Activated naive CD8-positive, alpha-beta T cell treated with anti-CD3 and anti-CD28 coated beads, Interleukin-2, amount 10 ng/mL, durations not matched to agents 7 days and 5 days (primary cell): Measurements from ENCODE around the gene CRISP1. TPM values are rescaled to one million over a fixed set of nuclear protein-coding genes. Genes with fewer than 3 reads are reported as not detected.
"Not testable (repeated sequence)": the region's sequence is repeated elsewhere in the genome, so short reads cannot be mapped to it uniquely, and the experiment has no call there.

ENCODE experiments used
- ATAC-seq: fragments of 150-1000 bp; cut with Tn5 transposase; one replicate; pipeline ENCODE4 v1.10.0; 2021; ENCODE audit warnings: low read depth, moderate library complexity
- POLR2A ChIA-PET: fragments of 350-600 bp; sonication (Branson Sonifier 250); formaldehyde crosslinking; loops from one replicate; lab custom pipeline; 2021; ENCODE audit warnings: antibody characterized with exemption; lab: Charles Lee
- DNase-seq: peaks from one replicate; pipeline ENCODE4 v3.0.0; 2021
- H3K27ac Mint-ChIP-seq: one replicate; pipeline ENCODE4 v1.8.0; 2022; ENCODE audit warnings: mild to moderate bottlenecking, mixed read lengths
- H3K27me3 Mint-ChIP-seq: one replicate; pipeline ENCODE4 v1.8.0; 2022; ENCODE audit warnings: mild to moderate bottlenecking, moderate library complexity, mixed read lengths
- H3K36me3 Mint-ChIP-seq: one replicate; pipeline ENCODE4 v1.8.0; 2021; ENCODE audit warnings: mild to moderate bottlenecking, mixed read lengths
- H3K4me1 Mint-ChIP-seq: one replicate; pipeline ENCODE4 v1.8.0; 2021; ENCODE audit warnings: mixed read lengths
- H3K4me3 Mint-ChIP-seq: one replicate; pipeline ENCODE4 v1.8.0; 2022; ENCODE audit warnings: mild to moderate bottlenecking, moderate library complexity, mixed read lengths
- H3K9me3 Mint-ChIP-seq: one replicate; pipeline ENCODE4 v1.8.0; 2021; ENCODE audit warnings: mixed read lengths
- total RNA-seq, 2 experiments: library from RNA; stranded (reverse); gene quantifications; one replicate each; pipeline ENCODE4 v1.2.3, GENCODE V29; 2021

Gene CRISP1, protein sequence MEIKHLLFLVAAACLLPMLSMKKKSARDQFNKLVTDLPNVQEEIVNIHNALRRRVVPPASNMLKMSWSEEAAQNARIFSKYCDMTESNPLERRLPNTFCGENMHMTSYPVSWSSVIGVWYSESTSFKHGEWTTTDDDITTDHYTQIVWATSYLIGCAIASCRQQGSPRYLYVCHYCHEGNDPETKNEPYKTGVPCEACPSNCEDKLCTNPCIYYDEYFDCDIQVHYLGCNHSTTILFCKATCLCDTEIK
- not detected for total RNA-seq

DNA sequence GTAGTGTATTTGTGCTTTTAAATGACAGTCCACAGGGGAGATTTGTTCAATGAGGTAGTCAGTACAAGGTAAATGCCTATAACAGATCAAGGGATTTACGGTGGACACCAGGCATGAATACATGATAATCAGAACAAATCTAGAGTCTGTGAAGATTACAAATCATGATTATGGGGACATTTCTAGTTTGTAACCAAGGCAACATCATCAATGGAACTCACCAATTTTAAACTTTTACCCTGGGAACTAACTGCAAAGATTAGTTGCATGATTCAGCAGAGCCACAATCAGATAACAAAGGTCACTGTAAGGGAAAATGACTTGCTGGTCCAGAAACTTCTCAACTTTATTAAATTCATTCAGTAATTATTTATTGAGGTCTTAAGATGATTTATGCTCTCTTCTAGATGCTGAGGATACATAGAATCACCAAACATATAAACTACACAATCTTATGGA is at the start of gene CRISP1:
Gene CRISP1 (minus strand): TSS at position 51 of the 459 bp plus-strand sequence. CDS start 9,135 bp downstream, outside the sequence.
- no peaks in the 10 kb centered on the region for H3K4me1 Mint-ChIP-seq
- H3K27me3 Mint-ChIP-seq = no peaks in the 10 kb centered on the region
- ATAC-seq = no peak
- no peak within 1 kb of the TSS for H3K27ac Mint-ChIP-seq
- H3K9me3 Mint-ChIP-seq = peaks cover 3% of the 10 kb centered on the region
- DNase-seq = no peak
- no peak within 1 kb of the TSS for H3K4me3 Mint-ChIP-seq
- POLR2A ChIA-PET = no interaction called here
- H3K36me3 Mint-ChIP-seq = no peaks in the 10 kb centered on the region

DNA sequence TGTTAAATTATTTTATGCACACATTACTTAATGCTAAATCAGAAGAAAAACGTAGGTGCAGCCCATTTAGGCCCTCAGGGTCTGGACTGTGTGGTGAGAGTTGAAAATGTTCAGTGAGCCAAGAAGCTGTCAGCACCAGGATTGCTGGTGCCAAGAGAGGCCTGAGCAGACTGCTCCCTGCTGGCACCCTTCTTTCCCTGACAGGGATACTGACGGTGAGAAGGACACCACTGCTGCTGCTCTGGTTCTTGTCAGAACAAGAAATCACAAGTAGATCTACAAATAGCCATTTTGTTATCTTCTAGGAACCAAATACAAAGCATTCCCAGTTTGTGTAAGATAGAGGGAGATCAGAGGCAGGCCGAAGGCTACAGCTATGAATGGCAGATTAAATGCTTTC is 48.7 kb upstream of the CRISP1 start:
- DNase-seq = no peak
- no peak overlapping the region for H3K27ac Mint-ChIP-seq
- H3K36me3 Mint-ChIP-seq = no peaks in the 10 kb centered on the region
- H3K4me3 Mint-ChIP-seq = no peak overlapping the region
- H3K9me3 Mint-ChIP-seq = no peaks in the 10 kb centered on the region
- POLR2A ChIA-PET = no interaction called here
- no peaks in the 10 kb centered on the region for H3K27me3 Mint-ChIP-seq
- ATAC-seq = no peak
- H3K4me1 Mint-ChIP-seq = no peaks in the 10 kb centered on the region

DNA sequence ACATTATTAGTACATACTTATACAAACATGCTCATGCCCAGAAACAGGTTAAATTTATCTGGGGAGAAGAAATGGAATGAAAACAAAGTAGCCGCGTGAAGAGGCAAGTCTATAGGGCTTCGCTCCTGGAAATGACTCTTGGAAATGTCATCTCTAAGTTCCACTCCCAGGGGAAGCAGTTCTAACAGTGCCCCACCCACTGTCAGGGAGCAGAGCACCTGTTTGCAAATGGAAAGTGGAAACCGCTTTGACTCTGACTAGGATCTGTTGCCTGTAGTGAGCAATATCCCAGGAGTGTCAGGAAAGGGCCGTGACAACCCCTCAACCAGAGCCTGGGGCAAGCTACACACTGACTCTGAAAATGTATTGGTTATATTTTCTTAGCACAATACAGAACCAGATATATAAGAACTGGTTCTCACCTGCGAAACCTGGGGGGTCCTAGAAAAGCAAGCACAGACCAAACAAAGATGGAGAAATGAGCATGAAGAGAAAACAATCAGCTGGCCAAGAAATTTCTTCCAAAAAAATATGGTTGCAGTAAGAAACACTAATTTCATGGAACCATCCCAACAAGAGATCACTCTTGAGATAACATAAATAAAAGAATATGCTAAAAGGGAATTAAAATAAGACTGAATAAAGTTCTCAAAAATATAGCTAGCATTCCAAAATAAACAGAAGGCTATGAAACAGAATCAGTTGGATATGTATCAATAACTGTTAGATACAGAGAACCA is 47.5 kb upstream of the CRISP1 start:
- POLR2A ChIA-PET = no interaction called here
- no peak overlapping the region for H3K4me3 Mint-ChIP-seq

DNA sequence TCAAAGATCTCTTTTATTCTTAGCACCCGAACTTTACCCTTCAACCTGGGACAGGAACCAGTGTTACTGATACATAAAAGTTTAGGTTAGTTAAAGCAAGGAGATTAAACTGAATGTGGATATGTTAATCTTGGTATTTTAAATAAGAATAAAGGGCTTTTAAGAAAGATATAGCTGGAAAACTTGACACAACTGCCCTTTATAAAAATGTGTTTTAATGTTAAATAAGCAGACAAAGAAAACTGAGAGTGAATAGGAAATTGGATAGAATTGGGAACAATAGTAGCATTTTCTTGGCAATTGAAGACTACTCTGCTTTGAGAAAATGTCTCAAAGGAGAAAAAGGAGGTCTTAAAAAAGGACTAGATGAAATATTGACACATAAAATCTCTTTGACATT is 45.9 kb upstream of the CRISP1 start:
- no peak for ATAC-seq
- H3K4me1 Mint-ChIP-seq = no peaks in the 10 kb centered on the region

More for the DNA sequence above, 47.5 kb upstream of the CRISP1 start:
- H3K9me3 Mint-ChIP-seq = no peaks in the 10 kb centered on the region
- H3K27me3 Mint-ChIP-seq = no peaks in the 10 kb centered on the region
- H3K27ac Mint-ChIP-seq = no peak overlapping the region
- no peak for DNase-seq
- no peak for ATAC-seq
- no peaks in the 10 kb centered on the region for H3K4me1 Mint-ChIP-seq
- no peaks in the 10 kb centered on the region for H3K36me3 Mint-ChIP-seq

DNA sequence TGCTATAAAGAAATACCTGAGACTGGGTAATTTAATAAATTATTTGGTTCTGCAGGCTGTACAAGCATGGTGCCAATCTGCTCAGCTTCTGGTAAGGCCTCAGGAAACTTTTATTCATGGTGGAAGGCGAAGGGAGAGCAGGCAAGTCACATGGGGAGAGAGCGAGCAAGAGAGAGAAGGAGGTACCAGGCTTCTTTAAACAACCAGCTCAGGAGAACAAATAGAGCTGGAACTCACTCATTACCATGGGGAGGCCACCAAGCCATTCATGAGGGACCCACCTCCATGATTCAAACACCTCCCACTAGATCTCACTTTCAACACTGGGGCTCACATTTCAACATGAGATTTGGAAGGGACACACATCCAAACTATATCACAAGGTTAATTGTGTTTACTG is 44.9 kb upstream of the CRISP1 start:
- no peak overlapping the region for H3K4me3 Mint-ChIP-seq
- no peak overlapping the region for H3K27ac Mint-ChIP-seq
- no peaks in the 10 kb centered on the region for H3K27me3 Mint-ChIP-seq
- POLR2A ChIA-PET = no interaction called here
- H3K4me1 Mint-ChIP-seq = no peaks in the 10 kb centered on the region
- no peak for DNase-seq
- no peak for ATAC-seq
- H3K9me3 Mint-ChIP-seq = no peaks in the 10 kb centered on the region
- H3K36me3 Mint-ChIP-seq = no peaks in the 10 kb centered on the region

More for the DNA sequence above, 45.9 kb upstream of the CRISP1 start:
- POLR2A ChIA-PET = no interaction called here
- Mint-ChIP-seq H3K36me3 (no peaks in the 10 kb centered on the region), H3K9me3 (no peaks in the 10 kb centered on the region), H3K4me3 (no peak overlapping the region), H3K27ac (no peak overlapping the region), H3K27me3 (no peaks in the 10 kb centered on the region)
- no peak for DNase-seq

DNA sequence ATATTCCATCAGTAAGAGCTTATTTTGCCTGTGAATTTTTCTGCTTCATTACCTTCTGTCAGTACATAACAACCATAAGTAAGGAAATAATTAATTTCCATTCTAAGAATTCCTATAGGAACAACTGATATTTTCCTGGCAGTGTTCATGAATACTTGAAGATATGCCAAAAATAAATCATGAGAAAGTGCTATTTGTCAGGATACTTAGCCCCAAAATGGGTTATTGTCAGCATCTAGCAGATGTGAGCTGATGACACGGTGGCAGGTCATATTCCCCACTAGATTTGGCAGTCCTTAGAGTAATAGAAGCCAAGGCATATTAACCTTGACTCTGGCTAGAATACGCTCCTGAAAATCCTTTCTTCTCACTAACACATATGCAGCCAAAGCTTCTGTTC is 43.2 kb upstream of the CRISP1 start:
- Mint-ChIP-seq H3K9me3 (no peaks in the 10 kb centered on the region), H3K27me3 (no peaks in the 10 kb centered on the region), H3K4me1 (no peaks in the 10 kb centered on the region), H3K36me3 (no peaks in the 10 kb centered on the region), H3K27ac (no peak overlapping the region), H3K4me3 (no peak overlapping the region)
- POLR2A ChIA-PET = no interaction called here
- ATAC-seq (no peak), DNase-seq (no peak)

DNA sequence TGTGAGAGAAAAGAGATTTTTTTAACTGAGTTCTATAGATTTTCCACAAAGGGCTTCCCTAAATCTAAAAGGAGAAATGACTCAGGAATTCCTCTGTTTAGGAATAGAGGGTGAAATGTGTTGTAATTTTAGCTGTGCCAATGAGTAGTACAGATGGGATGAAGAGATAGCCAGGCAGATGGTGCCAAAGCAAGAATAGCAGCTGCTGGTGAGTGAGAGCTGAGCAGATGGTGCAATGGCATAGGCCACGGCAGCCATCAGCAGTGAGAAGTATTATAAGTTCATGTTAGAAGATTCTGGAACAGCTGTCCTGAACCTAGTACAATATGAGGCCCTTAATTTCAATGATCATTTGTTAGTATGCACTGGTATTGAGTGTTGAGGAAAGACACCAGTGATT is 40.2 kb upstream of the CRISP1 start:
- DNase-seq = no peak
- H3K4me3 Mint-ChIP-seq = no peak overlapping the region
- no peak for ATAC-seq
- no peak overlapping the region for H3K27ac Mint-ChIP-seq
- H3K36me3 Mint-ChIP-seq = no peaks in the 10 kb centered on the region
- POLR2A ChIA-PET = no interaction called here
- no peaks in the 10 kb centered on the region for H3K27me3 Mint-ChIP-seq
- H3K9me3 Mint-ChIP-seq = no peaks in the 10 kb centered on the region
- no peaks in the 10 kb centered on the region for H3K4me1 Mint-ChIP-seq

DNA sequence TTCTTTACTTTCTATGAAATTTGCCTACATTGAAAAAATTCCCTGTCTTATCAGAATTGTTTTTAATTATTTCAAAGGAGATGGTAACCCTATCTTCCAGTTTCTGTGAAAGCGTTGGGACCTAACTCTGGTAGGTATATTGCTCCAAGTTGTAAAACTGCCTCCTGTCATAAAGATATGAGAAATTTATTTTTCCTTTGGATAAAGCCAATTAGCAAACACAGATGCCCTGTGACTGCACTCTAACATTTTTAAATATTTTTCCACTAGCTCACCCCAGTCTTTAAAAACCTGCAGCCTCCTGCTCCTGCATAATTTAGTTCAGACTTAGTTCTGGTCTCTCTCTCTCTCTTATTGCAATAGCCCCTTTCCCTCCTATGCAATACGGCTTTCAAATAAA is 39.0 kb upstream of the CRISP1 start:
- Mint-ChIP-seq H3K9me3 (no peaks in the 10 kb centered on the region), H3K27me3 (no peaks in the 10 kb centered on the region), H3K36me3 (no peaks in the 10 kb centered on the region), H3K4me1 (no peaks in the 10 kb centered on the region), H3K27ac (no peak overlapping the region), H3K4me3 (no peak overlapping the region)
- no peak for ATAC-seq
- DNase-seq = no peak
- POLR2A ChIA-PET = no interaction called here

DNA sequence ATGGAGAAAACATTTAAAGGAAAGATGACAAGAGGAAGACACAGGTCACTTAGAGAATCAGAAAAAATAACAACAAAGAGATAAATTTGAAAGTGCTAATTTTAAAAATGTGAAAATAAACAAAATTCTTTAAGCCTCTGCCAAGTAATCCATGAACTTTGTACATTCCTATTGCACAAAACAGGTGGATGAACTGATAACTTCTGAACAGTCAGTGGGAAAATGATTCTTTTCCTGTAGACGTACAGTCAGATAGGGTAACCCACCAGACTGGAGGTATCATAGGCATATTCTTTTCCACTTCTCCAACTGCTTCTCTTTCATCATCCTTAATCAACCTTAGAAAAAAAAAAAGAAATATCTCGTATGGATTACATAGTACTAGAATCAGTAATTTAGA is 36.5 kb upstream of the CRISP1 start:
- no peak for DNase-seq
- Mint-ChIP-seq H3K9me3 (no peaks in the 10 kb centered on the region), H3K27me3 (no peaks in the 10 kb centered on the region), H3K27ac (no peak overlapping the region), H3K36me3 (no peaks in the 10 kb centered on the region), H3K4me1 (no peaks in the 10 kb centered on the region), H3K4me3 (no peak overlapping the region)
- POLR2A ChIA-PET = no interaction called here
- no peak for ATAC-seq

DNA sequence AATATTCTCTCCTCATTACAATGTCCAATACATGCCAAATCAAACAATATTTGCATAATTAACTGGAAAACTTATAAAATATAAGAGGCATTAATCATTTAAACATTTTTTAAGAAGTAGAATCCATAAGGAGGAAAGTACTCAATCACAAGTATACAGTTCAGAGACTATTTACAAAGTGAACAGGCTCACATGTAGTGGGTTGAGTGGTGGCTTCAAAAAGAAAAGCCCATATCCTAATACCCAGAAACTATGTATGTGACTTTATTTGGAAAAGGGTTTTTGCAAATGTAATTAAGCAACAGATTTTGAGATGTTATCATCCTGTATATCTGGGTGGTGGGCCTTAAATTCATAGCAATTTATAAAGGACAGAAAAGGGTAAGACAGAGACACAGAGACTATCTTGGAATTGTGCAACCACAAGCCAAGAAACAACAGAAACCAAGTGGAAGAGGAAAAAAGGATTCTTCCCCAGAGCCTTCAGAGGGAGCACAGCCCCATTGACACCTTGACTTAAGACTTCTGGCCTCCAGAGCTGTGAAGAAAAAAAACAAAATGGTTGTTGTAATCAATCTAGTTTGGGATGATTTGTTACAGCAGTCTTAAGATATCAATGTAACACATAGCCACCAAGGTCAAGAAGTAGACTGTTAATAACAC is 32.7 kb upstream of the CRISP1 start:
- no peak overlapping the region for H3K27ac Mint-ChIP-seq
- H3K36me3 Mint-ChIP-seq = no peaks in the 10 kb centered on the region
- peaks cover 3% of the 10 kb centered on the region for H3K9me3 Mint-ChIP-seq
- H3K4me1 Mint-ChIP-seq = no peaks in the 10 kb centered on the region
- POLR2A ChIA-PET = no interaction called here
- no peaks in the 10 kb centered on the region for H3K27me3 Mint-ChIP-seq
- H3K4me3 Mint-ChIP-seq = no peak overlapping the region
- ATAC-seq (no peak), DNase-seq (no peak)

DNA sequence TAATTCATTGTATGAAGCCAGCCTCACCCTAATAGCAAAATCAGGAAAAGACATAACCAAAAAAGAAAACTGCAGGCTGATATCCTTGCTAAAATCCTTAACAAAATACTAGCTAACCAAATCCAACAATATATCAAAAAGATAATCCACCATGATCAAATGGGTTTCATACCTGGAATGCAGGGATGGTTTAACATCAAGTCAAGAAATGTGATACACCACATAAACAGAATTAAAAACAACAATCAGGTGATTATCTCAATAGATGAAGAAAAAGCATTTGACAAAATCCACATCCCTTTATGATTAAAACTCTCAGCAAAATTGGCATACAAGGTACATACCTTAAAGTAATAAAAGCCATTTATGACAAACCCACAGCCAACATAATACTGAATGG is 29.2 kb upstream of the CRISP1 start:
- POLR2A ChIA-PET, H3K27ac Mint-ChIP-seq, H3K36me3 Mint-ChIP-seq: not testable (repeated sequence)

DNA sequence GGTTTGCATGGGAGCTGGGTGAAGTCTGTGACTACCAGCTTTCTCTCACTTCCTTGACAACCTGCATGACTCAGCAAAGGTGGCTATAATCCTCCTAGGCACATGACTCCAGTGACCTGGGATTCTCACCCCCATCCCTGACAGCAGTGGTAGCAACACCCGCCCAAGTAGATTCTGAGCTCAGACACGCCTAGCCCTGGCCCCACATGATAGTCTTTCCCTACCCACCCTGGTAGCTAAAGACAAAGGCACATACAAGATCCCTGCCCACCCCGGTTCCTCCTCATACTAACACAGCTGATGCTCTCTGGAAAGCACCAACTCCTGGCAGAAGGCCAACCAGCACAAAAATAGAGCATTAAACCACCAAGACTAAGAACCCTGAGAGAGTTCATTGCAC is 25.9 kb upstream of the CRISP1 start:
- no peak overlapping the region for H3K4me3 Mint-ChIP-seq
- H3K4me1 Mint-ChIP-seq = no peaks in the 10 kb centered on the region
- H3K9me3 Mint-ChIP-seq = peaks cover 9% of the 10 kb centered on the region
- no peaks in the 10 kb centered on the region for H3K36me3 Mint-ChIP-seq
- POLR2A ChIA-PET = no interaction called here
- DNase-seq (no peak), ATAC-seq (no peak)
- H3K27me3 Mint-ChIP-seq = no peaks in the 10 kb centered on the region
- no peak overlapping the region for H3K27ac Mint-ChIP-seq

More for the DNA sequence above, 29.2 kb upstream of the CRISP1 start:
- not testable (repeated sequence) for H3K4me1 Mint-ChIP-seq, H3K4me3 Mint-ChIP-seq, H3K27me3 Mint-ChIP-seq, DNase-seq, ATAC-seq, H3K9me3 Mint-ChIP-seq

DNA sequence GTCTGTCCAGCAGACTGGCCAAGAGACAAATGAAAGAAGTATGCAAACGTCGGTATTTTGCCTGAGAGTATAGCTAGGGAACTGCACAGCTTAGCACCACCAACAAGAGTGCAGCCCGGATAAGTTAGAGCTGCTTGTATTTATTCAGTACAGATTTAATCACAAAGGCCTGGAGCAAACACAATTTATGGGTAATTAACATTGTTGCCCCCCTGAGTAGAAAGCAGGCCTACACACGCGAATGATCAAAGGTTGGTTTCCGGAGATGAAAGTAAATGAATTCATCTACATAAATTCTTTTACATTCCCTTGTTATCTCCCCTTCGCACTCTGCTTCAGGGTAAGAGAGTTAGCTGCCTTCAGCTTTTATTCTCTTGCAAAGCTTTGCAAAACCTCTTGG is 24.7 kb upstream of the CRISP1 start:
- Mint-ChIP-seq H3K4me1 (no peaks in the 10 kb centered on the region), H3K9me3 (peaks cover 11% of the 10 kb centered on the region), H3K27ac (no peak overlapping the region), H3K27me3 (no peaks in the 10 kb centered on the region), H3K4me3 (no peak overlapping the region), H3K36me3 (no peaks in the 10 kb centered on the region)
- ATAC-seq (no peak), DNase-seq (no peak)
- POLR2A ChIA-PET = no interaction called here
